Measurements from ENCODE around the gene VSTM4.

- TF ChIP-seq, protein P1, sequence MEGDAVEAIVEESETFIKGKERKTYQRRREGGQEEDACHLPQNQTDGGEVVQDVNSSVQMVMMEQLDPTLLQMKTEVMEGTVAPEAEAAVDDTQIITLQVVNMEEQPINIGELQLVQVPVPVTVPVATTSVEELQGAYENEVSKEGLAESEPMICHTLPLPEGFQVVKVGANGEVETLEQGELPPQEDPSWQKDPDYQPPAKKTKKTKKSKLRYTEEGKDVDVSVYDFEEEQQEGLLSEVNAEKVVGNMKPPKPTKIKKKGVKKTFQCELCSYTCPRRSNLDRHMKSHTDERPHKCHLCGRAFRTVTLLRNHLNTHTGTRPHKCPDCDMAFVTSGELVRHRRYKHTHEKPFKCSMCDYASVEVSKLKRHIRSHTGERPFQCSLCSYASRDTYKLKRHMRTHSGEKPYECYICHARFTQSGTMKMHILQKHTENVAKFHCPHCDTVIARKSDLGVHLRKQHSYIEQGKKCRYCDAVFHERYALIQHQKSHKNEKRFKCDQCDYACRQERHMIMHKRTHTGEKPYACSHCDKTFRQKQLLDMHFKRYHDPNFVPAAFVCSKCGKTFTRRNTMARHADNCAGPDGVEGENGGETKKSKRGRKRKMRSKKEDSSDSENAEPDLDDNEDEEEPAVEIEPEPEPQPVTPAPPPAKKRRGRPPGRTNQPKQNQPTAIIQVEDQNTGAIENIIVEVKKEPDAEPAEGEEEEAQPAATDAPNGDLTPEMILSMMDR (IDR thresholded peaks at IDR 0.05): no peak
- TF ChIP-seq EZH2 (IDR thresholded peaks at IDR 0.05; ENCODE audit: borderline replicate concordance, insufficient read depth, low read depth, low read length, poor library complexity, severe bottlenecking): no peak
Measured at GRCh38 chr10:49096890-49097445, 18.4 kb downstream of the VSTM4 start.

All from B cell (primary cell).